Mucosa of descending colon (tissue), 3 donors: ENCODE measurements around the gene ANKHD1. TPM values are rescaled to one million over a fixed set of nuclear protein-coding genes. Genes with fewer than 3 reads are reported as not detected.
A peak's percentile ranks its signal among the peaks of the same experiment; 100 is the strongest.

Experiments used
- ATAC-seq: fragments of 200-7000 bp; cut with Tn5 transposase; one replicate; pipeline ENCODE4 v1.9.1; 2020; ENCODE audit warnings: mild to moderate bottlenecking, moderate library complexity
- DNase-seq, 3 donors: peaks; one replicate each; pipeline ENCODE4 v3.0.0-alpha.2; 2020
- H3K36me3 ChIP-seq: fragments of 200-600 bp; one replicate; pipeline ENCODE4 v1.8.0; 2021; ENCODE audit warnings: low read depth, mild to moderate bottlenecking
- H3K4me1 ChIP-seq: fragments of 200-600 bp; one replicate; pipeline ENCODE4 v1.8.0; 2021; ENCODE audit warnings: low read depth, mild to moderate bottlenecking
- H3K4me3 ChIP-seq: fragments of 200-600 bp; one replicate; pipeline ENCODE4 v1.8.0; 2021; ENCODE audit warnings: mild to moderate bottlenecking
- H3K9me3 ChIP-seq: fragments of 200-600 bp; one replicate; pipeline ENCODE4 v1.8.0; 2021; ENCODE audit warnings: mild to moderate bottlenecking
- CTCF ChIP-seq: fragments of 200-600 bp; IDR thresholded peaks from one replicate; pipeline ENCODE4 v1.8.0; 2022; ENCODE audit warnings: antibody characterized with exemption, mild to moderate bottlenecking
- intact Hi-C, 2 donors: fragments of 100-400 bp; cut with DNase I in 1 of 2; cut with micrococcal nuclease in 1 of 2; formaldehyde crosslinking; loops; one replicate each; pipeline versions ENCODE4 v1.11.0 to v1.11.1; 2022; cut with DNase I, micrococcal nuclease
- total RNA-seq, 3 donors: library from RNA; stranded (reverse); fragmentation: NEBNext Ultra II Directional in 2 of 3; extraction: Animal tissue kit (Norgen Biotek cat#: 25700) in 2 of 3; gene quantifications; one replicate each; pipeline versions ENCODE4 v1.2.1 to v1.2.4, GENCODE V29; 2021 to 2023
- donor health status: DM: no; HTN: no; CAD: no; lungs with moderate emphysema.
- donor health status: DM: no; HTN: no; CAD: no.
- donor health status: DM: no; HTN: yes; CAD: no.

Gene ANKHD1
- total RNA-seq, 3 donors from 2014 or later: 134 to 135 (median 134) TPM

GRCh38 chr5:140362875-140363630, 38.6 kb upstream of the ANKHD1 start:
- no peaks in the 10 kb centered on the region for H3K36me3 ChIP-seq
- peaks cover 13% of the 10 kb centered on the region for H3K4me1 ChIP-seq
- ATAC-seq (peak; percentile 87), DNase-seq (peak; percentile 84 to 92 (median 91))
- H3K9me3 ChIP-seq: no peaks in the 10 kb centered on the region
- intact Hi-C loops: loop anchor here in 1 of 2 donors (10.0 kb wide), 2 partner anchors 182 to 352 kb away; partner anchors contain the start of gene EIF4EBP3
- peak; percentile 93 for TF ChIP-seq CTCF
- no peak overlapping the region for H3K4me3 ChIP-seq

GRCh38 chr5:140363631-140364471, 37.8 kb upstream of the ANKHD1 start:
- no peak for TF ChIP-seq CTCF
- no peak overlapping the region for H3K4me3 ChIP-seq

GRCh38 chr5:140364472-140364765, 37.2 kb upstream of the ANKHD1 start:
- ATAC-seq (no peak), DNase-seq (no peak)
- no peak for TF ChIP-seq CTCF
- Histone ChIP-seq H3K4me3 (no peak overlapping the region), H3K9me3 (no peaks in the 10 kb centered on the region), H3K36me3 (no peaks in the 10 kb centered on the region), H3K4me1 (peaks cover 17% of the 10 kb centered on the region)
- intact Hi-C loops: loop anchor here in 1 of 2 donors (10.0 kb wide), 2 partner anchors 180 to 350 kb away; partner anchors contain the start of gene EIF4EBP3

More at GRCh38 chr5:140363631-140364471, 37.8 kb upstream of the ANKHD1 start:
- no peak for ATAC-seq
- Histone ChIP-seq H3K36me3 (no peaks in the 10 kb centered on the region), H3K4me1 (peaks cover 13% of the 10 kb centered on the region), H3K9me3 (no peaks in the 10 kb centered on the region)
- DNase-seq: no peak
- intact Hi-C loops: loop anchor here in 1 of 2 donors (10.0 kb wide), 2 partner anchors 181 to 351 kb away; partner anchors contain the start of gene EIF4EBP3

GRCh38 chr5:140365282-140365681, 36.4 kb upstream of the ANKHD1 start:
- peak; percentile 50 for ATAC-seq

More at GRCh38 chr5:140365282-140365681, 36.4 kb upstream of the ANKHD1 start:
- intact Hi-C loops: loop anchor here in 1 of 2 donors (10.0 kb wide), 2 partner anchors 180 to 350 kb away; partner anchors contain the start of gene EIF4EBP3
- no peak for TF ChIP-seq CTCF
- no peak for DNase-seq
- H3K4me3 ChIP-seq: no peak overlapping the region
- H3K9me3 ChIP-seq: no peaks in the 10 kb centered on the region
- H3K36me3 ChIP-seq: no peaks in the 10 kb centered on the region
- peaks cover 18% of the 10 kb centered on the region for H3K4me1 ChIP-seq
